K562 treated with DMSO at 1 percent for 48 hours (cell line): ENCODE data around the gene TDRD10. TPM values are rescaled to one million over a fixed set of nuclear protein-coding genes. Genes with fewer than 3 reads are reported as not detected.

Source experiments
- total RNA-seq: library from RNA; unstranded; fragments of 300-600 nt; gene quantifications from 2 replicates; pipeline ENCODE4 v1.2.3, GENCODE V29; 2022; ENCODE audit warnings: low replicate concordance; ENCODE audit errors: extremely low read depth

TDRD10 gene, protein sequence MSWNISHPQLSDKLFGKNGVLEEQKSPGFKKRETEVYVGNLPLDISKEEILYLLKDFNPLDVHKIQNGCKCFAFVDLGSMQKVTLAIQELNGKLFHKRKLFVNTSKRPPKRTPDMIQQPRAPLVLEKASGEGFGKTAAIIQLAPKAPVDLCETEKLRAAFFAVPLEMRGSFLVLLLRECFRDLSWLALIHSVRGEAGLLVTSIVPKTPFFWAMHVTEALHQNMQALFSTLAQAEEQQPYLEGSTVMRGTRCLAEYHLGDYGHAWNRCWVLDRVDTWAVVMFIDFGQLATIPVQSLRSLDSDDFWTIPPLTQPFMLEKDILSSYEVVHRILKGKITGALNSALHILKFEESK
- total RNA-seq, result not detected in 2 replicates

DNA sequence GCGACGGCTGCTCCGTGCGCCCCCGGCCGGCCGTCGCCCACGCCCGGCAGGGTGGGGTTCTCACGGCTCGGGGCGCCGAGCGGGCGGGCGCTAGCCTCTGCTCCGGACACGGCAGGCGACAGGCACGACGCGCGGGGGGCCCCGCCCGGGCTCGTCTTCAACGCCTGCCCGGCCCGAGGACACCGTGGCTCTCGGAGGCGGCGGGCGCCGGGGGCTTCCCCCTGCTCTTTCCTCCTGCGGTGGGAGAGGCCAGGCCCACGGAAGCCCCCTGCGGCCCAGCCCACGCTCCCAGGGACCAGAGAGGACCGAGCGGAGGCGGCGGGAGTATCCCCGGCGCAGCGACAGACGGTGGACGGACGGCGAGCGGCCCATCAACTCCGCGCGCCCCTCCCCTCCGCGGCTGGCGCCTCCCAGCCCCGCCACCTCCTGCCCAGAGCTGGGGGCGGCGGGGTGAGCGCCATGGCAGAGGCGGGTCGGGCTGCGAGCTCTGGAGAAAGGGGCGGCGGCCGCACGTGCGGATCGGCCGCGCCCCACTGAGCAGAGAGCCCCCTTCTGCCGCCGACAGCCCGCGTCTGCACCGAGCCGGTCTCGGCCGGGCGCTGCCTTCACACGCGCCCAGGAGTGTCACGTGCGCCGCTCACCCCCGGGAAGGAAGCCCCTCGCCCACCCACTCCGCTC, at the start of gene TDRD10, which contains the start of gene SHE:
TDRD10 (plus strand) TSS at position 154 of the 678 bp plus-strand sequence. CDS start 4,685 bp downstream, outside the sequence.
SHE (minus strand) TSS at position 347 of the 678 bp plus-strand sequence. CDS start 386 bp downstream, outside the sequence.

DNA sequence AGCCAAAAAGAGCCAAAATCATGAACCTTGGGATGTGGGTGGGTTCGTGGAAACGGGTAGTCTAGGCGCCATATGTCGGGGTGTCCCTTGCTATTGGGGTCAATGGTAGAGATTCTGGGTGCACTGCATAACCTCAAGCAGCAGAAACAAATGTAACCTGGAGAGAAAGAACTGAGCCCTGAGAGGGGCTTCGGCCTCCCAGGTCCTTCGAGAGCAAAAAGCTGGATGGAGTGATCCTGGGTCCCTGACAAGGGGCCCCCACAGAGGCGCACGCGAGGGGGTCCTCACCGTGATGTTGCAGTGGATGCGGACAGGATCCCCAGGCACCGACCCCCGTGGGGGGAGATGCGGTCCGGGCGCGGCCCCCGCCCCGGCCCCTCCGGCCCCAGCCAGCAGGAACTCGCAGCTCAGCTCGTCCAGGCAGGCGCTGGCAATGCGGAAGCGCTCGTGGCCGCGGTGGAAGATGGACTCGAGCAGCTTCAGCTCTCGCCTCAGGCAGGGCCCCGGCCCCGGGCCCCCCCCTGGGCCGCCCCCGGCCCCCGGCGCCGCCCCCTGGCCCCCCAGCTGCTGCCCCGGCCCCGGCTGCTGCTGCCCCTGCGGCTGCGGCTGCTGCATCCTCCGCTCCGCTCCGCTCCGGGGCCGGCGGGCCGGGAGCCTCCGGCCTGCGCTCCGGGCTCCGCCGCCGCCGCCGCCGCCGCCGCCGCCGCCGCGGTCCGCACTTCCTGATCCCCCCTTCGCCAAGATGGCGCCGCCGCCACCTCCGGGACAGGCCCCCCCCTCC, 56.1 kb downstream of the TDRD10 start, which contains the start of gene UBE2Q1:
UBE2Q1 (minus strand) TSS at position 724 of the 781 bp plus-strand sequence; CDS start at position 615, 109 bp downstream.

DNA sequence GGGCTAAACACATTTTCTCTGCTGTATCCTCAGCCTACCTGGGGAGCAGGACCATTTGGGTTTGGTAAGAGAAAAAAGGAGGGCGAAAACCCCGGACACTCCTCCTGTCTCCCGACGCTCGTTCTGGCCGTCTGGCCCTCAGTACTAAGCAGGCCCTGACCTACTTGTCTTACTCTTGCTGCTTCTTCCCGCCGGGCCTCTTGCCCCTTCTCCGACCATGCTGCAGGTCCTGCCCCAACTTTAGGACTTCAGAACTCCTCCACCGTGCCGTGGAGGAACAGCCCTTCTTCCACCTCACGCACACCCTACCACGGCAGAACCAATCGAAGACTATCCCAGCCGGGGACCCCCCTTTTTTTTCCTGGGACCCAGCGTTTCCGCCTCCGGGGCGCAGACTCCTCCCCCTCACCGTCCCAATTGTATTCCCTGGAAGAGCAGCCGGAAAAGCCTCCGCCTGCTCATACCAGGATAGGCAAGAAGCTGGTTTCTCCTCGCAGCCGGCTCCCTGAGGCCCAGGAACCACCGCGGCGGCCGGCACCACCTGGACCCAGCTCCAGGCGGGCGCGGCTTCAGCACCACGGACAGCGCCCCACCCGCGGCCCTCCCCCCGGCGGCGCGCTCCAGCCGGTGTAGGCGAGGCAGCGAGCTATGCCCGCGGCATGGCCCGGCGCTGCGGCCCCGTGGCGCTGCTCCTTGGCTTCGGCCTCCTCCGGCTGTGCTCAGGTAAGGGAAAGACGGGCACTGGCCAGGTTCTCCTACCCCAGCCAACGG, 65.6 kb downstream of the TDRD10 start, which contains the start of gene CHRNB2:
CHRNB2 (plus strand) TSS at position 393 of the 771 bp plus-strand sequence; CDS start at position 660, 267 bp downstream.

Other genes starting within 250 kb of the TDRD10 start
- not detected in 2 replicates for gene HAX1, start 229.6 kb upstream of the TDRD10 start, total RNA-seq
- not detected in 2 replicates for gene AQP10, start 181.1 kb upstream of the TDRD10 start, total RNA-seq
- gene ATP8B2, start 176.7 kb upstream of the TDRD10 start, total RNA-seq, result not detected in 2 replicates
- gene IL6R, start 96.9 kb upstream of the TDRD10 start, total RNA-seq, result not detected in 2 replicates
- not detected in 2 replicates for gene SHE, start 193 bp downstream of the TDRD10 start, total RNA-seq
- not detected in 2 replicates for gene UBE2Q1, start 56.4 kb downstream of the TDRD10 start, total RNA-seq
- gene CHRNB2, start 65.6 kb downstream of the TDRD10 start, total RNA-seq, result not detected in 2 replicates
- gene ADAR, start 106.0 kb downstream of the TDRD10 start, total RNA-seq, result 166 TPM in 1 of 2 replicates, not detected in the other